Kidney (tissue), 14 donors: ENCODE measurements around the gene SMC6. TPM values are rescaled to one million over a fixed set of nuclear protein-coding genes. Genes with fewer than 3 reads are reported as not detected.

Experiments
- DNase-seq, 5 donors: peaks; one replicate each; pipeline ENCODE4 v3.0.0-alpha.2; 2013 to 2020
- FAIRE-seq: peaks from 2 replicates; lab custom pipeline; 2012; peaks lifted over from hg19 to GRCh38; lab: Jason Lieb, UNC
- H3K27ac ChIP-seq, 2 donors: one replicate each; pipeline ENCODE4 v1.7.0; 2013; ENCODE audit warnings: low read depth in 2 of 2, low read length in 2 of 2, inconsistent platforms in 1 of 2
- H3K27me3 ChIP-seq: one replicate; pipeline ENCODE4 v1.7.1; 2013; ENCODE audit warnings: low read length, inconsistent platforms; ENCODE audit not compliant: control insufficient read depth, insufficient read depth
- H3K36me3 ChIP-seq, 3 donors: one replicate each; pipeline versions ENCODE4 v1.7.0 to v1.7.1; 2013; ENCODE audit warnings: low read length in 3 of 3, control low read depth in 1 of 3, inconsistent platforms in 1 of 3; ENCODE audit not compliant: insufficient read depth in 3 of 3, control insufficient read depth in 2 of 3
- H3K4me1 ChIP-seq, 3 donors: one replicate each; pipeline versions ENCODE4 v1.7.0 to v1.7.1; 2013; ENCODE audit warnings: low read length in 3 of 3, inconsistent platforms in 1 of 3, low read depth in 1 of 3; ENCODE audit not compliant: control insufficient read depth in 2 of 3, insufficient read depth in 2 of 3
- H3K4me3 ChIP-seq, 3 donors: one replicate each; pipeline versions ENCODE4 v1.7.0 to v1.8.1; 2013; ENCODE audit warnings: low read length in 3 of 3, control low read depth in 1 of 3, inconsistent platforms in 1 of 3
- H3K9ac ChIP-seq, 3 donors: one replicate each; pipeline versions ENCODE4 v1.7.0 to v1.7.1; 2013; ENCODE audit warnings: low read length in 3 of 3, control low read depth in 1 of 3, inconsistent platforms in 1 of 3
- H3K9me3 ChIP-seq, 3 donors: one replicate each; pipeline versions ENCODE4 v1.7.0 to v1.7.1; 2013; ENCODE audit warnings: low read length in 3 of 3, control low read depth in 1 of 3, inconsistent platforms in 1 of 3; ENCODE audit not compliant: control insufficient read depth in 2 of 3, insufficient read depth in 1 of 3
- intact Hi-C: fragments of 100-400 bp; cut with DNase I; formaldehyde crosslinking; loops from one replicate; pipeline ENCODE4 v1.11.1; 2022
- polyA plus RNA-seq: library from polyadenylated mRNA; stranded (reverse); fragments of 350-450 nt; fragmentation: Illumina TruSeq; extraction: RNeasy Lipid Tissue Mini Kit (QIAGEN cat#74804); gene quantifications from one replicate; pipeline ENCODE4 v1.2.3, GENCODE V29; 2014; ENCODE audit warnings: low read depth, low replicate concordance; ENCODE audit not compliant: insufficient read depth
- total RNA-seq: library from RNA; stranded (reverse); fragmentation: NEBNext Ultra II Directional; extraction: Animal tissue kit (Norgen Biotek cat#: 25700); gene quantifications from one replicate; pipeline ENCODE4 v1.2.1, GENCODE V29; 2021
- TF ChIP-seq, protein P1 (sequence below): IDR thresholded peaks from 3 replicates; pipeline ENCODE4 v1.5.1; 2012; ENCODE audit warnings: mild to moderate bottlenecking, moderate library complexity, borderline replicate concordance; ENCODE audit not compliant: insufficient read depth; ENCODE audit errors: extremely low read depth
- donor health status: control.
- donor health status: control.
- donor health status: control.
- donor health status: control.
- donor health status: control.
- donor health status: DM: yes; HTN: yes; CAD: no.
- donor health status: Normal renal cell carcinoma (clear cell type).

Gene SMC6
- total and polyA plus RNA-seq, 2 donors from 2014 or later: 4.8 to 16.3 TPM

DNA sequence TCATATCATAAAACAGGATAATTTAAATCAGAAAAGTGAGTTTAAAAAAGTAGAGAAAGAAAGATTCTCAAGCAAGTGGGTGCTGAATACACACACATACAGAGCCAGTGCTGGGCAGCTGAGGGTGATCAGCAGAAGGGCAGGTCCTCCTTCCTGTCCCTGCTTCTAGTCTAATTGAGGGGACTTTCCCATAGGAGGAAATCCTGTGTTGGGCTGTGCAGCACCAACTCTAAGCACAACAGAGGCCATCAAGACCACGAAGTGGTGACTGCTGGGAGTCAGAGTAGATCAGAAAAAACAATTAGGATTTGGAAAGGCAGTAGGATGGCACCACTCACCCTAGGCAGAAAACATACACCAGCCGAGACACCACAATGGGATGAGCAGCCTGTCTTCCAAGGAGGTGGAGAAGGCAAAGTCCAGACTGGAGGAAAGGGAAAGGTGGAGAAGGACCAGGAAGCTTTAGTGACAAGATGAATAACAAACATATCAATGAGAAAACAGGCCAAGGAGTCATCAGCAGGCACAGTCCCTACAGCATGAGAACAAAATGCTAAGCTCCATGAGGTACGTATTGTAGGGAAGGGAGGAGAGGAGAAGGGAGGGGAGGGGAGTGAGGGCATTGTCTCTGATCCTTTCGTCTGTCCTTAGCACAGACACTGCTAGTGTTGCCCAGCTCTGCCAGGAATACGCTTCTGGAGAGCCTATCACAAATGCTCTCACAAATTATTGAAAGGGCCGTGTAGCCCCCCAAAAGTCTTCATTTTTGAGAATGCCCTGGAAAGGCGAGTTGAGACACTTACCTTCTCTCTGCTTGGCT is 45.9 kb upstream of the SMC6 start:
- TF ChIP-seq, protein P1, sequence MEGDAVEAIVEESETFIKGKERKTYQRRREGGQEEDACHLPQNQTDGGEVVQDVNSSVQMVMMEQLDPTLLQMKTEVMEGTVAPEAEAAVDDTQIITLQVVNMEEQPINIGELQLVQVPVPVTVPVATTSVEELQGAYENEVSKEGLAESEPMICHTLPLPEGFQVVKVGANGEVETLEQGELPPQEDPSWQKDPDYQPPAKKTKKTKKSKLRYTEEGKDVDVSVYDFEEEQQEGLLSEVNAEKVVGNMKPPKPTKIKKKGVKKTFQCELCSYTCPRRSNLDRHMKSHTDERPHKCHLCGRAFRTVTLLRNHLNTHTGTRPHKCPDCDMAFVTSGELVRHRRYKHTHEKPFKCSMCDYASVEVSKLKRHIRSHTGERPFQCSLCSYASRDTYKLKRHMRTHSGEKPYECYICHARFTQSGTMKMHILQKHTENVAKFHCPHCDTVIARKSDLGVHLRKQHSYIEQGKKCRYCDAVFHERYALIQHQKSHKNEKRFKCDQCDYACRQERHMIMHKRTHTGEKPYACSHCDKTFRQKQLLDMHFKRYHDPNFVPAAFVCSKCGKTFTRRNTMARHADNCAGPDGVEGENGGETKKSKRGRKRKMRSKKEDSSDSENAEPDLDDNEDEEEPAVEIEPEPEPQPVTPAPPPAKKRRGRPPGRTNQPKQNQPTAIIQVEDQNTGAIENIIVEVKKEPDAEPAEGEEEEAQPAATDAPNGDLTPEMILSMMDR: no peak
- no peaks in the 10 kb centered on the region for H3K9me3 ChIP-seq
- DNase-seq: no peak
- no peaks in the 10 kb centered on the region for H3K27me3 ChIP-seq
- no peak overlapping the region for H3K4me3 ChIP-seq
- H3K36me3 ChIP-seq: no peaks in the 10 kb centered on the region
- intact Hi-C loops: no loop called here
- H3K27ac ChIP-seq: no peak overlapping the region
- H3K4me1 ChIP-seq: no peaks in the 10 kb centered on the region
- no peak overlapping the region for H3K9ac ChIP-seq
- no peak for FAIRE-seq

DNA sequence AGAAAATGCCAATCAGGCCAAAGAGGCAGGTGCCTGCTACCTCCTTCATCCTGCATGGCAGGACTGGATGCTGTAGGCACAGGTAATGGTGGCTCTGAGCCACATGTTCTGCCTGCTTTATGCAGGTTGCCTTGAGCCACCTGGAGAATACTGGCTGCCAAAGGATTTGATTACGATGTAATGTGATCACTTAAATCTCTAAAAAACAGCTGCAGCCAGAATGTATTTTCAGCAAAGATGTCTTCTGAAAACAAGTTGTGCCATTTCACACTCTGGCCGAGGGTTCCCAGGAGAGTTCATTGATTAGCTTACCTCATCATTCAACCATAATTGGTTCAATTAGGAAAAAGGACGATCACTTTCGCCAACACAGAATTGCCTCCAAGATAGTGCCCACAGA is 44.7 kb upstream of the SMC6 start:
- DNase-seq (no peak), FAIRE-seq (no peak)
- intact Hi-C loops: no loop called here
- H3K9me3 ChIP-seq: no peaks in the 10 kb centered on the region
- H3K27me3 ChIP-seq: no peaks in the 10 kb centered on the region
- no peak overlapping the region for H3K27ac ChIP-seq
- H3K4me1 ChIP-seq: no peaks in the 10 kb centered on the region
- TF ChIP-seq, protein P1: no peak
- no peak overlapping the region for H3K9ac ChIP-seq
- no peaks in the 10 kb centered on the region for H3K36me3 ChIP-seq
- H3K4me3 ChIP-seq: no peak overlapping the region

DNA sequence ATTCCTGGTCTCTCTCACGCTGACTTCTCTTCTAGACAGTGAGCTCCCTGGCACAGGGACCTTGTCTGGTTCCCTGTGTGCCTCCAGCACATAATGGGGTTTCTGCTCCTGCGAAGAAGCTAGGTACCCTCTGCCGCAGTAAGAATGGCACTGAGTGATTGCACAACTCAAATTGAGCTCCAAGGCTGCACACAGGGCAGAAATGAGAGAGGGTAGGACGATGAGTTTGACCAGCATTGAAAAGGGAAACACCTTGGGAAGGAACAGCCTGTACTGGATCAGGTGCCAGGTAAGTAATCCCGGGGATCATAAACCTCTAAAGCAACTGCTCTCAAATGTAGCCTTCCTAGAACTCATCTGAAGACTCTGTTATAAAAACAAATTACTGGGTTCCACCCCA is 41.7 kb upstream of the SMC6 start:
- intact Hi-C loops: no loop called here
- Histone ChIP-seq H3K27ac (no peak overlapping the region), H3K4me3 (no peak overlapping the region), H3K9me3 (no peaks in the 10 kb centered on the region), H3K27me3 (no peaks in the 10 kb centered on the region), H3K4me1 (no peaks in the 10 kb centered on the region), H3K9ac (no peak overlapping the region), H3K36me3 (no peaks in the 10 kb centered on the region)
- DNase-seq: no peak
- TF ChIP-seq, protein P1: no peak
- no peak for FAIRE-seq
